ENCODE measurements around the gene GPNMB.

Gene GPNMB

GRCh38 chr7:23242935-23243334, 3.6 kb upstream of the GPNMB start:
- no peak for TF ChIP-seq CTCF (conservative IDR thresholded peaks at IDR 0.05)
- H3K27ac ChIP-seq = no peak overlapping the region

- no peak overlapping the region for H3K27ac ChIP-seq
- TF ChIP-seq CTCF (conservative IDR thresholded peaks at IDR 0.05) = no peak
These were observed 549 bp downstream of the GPNMB start for GRCh38 chr7:23247046-23247602.

- no peak for TF ChIP-seq CTCF (conservative IDR thresholded peaks at IDR 0.05)
- no peak overlapping the region for H3K27ac ChIP-seq
These were observed 1.2 kb downstream of the GPNMB start for GRCh38 chr7:23247603-23248335.

DNA sequence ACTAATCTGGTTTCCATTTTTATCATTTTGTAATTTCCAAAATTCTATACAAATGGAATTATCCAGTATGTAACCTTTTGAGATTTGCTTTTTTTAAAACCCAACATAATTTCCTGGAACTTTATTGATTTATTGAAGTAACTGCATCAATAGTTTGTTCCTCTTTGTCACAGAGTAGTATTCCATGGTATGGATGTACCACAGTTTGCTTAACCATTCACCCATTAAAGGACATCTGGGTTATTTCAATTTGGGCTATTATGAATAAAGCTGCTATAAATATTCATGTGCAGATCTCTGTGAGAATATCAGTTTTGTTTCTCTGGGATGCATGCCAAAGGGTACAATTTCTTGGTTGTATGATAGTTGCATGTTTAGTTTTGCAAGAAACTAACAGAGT, 2.9 kb downstream of the GPNMB start:
- no peak overlapping the region for H3K27ac ChIP-seq
- TF ChIP-seq CTCF (conservative IDR thresholded peaks at IDR 0.05) = no peak

GRCh38 chr7:23254051-23254681, 7.6 kb downstream of the GPNMB start:
- no peak for TF ChIP-seq CTCF (conservative IDR thresholded peaks at IDR 0.05)
- no peak overlapping the region for H3K27ac ChIP-seq

DNA sequence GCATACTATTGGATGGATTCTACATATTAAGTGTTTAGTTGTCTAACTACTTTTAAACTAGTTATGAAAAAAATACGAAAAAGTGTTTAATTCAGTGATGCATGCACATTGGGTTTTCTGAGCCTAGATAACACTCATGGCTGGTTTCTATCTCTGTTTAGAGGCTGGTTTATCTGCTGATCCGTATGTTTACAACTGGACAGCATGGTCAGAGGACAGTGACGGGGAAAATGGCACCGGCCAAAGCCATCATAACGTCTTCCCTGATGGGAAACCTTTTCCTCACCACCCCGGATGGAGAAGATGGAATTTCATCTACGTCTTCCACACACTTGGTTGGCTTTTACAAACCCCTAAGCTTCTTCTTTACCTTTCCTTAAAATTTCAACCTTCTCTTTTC, 10.2 kb downstream of the GPNMB start:
- no peak for TF ChIP-seq CTCF (conservative IDR thresholded peaks at IDR 0.05)
- no peak overlapping the region for H3K27ac ChIP-seq

DNA sequence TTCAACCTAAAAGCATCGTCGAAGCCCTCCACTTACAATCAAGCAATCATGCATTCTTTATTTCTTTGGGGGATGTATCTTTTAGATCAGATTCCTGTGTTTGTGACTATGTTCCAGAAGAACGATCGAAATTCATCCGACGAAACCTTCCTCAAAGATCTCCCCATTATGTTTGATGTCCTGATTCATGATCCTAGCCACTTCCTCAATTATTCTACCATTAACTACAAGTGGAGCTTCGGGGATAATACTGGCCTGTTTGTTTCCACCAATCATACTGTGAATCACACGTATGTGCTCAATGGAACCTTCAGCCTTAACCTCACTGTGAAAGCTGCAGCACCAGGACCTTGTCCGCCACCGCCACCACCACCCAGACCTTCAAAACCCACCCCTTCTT, 13.8 kb downstream of the GPNMB start:
- TF ChIP-seq CTCF (conservative IDR thresholded peaks at IDR 0.05) = no peak
- no peak overlapping the region for H3K27ac ChIP-seq
